DMS53 treated with DMSO at 0.1 percent for 48 hours (cell line): ENCODE data around the gene C1QBP.
"Not testable (repeated sequence)": the region's sequence is repeated elsewhere in the genome, so short reads cannot be mapped to it uniquely, and the experiment has no call there.

Experiments used
- DNase-seq: peaks from one replicate; lab custom pipeline; 2025; ENCODE audit not compliant: unreplicated experiment; lab: John Stamatoyannopoulos, UW

The C1QBP gene

GRCh38 chr17:5438716-5439445, at the start of gene C1QBP:
C1QBP (minus strand) TSS chr17:5439155; CDS start chr17:5439073, 82 bp downstream.
- DNase-seq, result peak; percentile 74

GRCh38 chr17:5488752-5489151, 49.8 kb upstream of the C1QBP start:
- DNase-seq, result no peak

- DNase-seq, result peak; percentile 93
Observed at GRCh38 chr17:5486206-5487124, 47.5 kb upstream of the C1QBP start, which contains the start of gene MIS12. MIS12 (plus strand) TSS chr17:5486566; CDS start chr17:5488863, 2,297 bp downstream.

- DNase-seq, result no peak
Observed at GRCh38 chr17:5485270-5486205, 46.6 kb upstream of the C1QBP start, which contains the start of gene DERL2. DERL2 (minus strand) TSS chr17:5486178; CDS start chr17:5486161, 17 bp downstream.

- DNase-seq, result no peak
Observed at GRCh38 chr17:5481451-5481850, 42.5 kb upstream of the C1QBP start.

GRCh38 chr17:5480962-5481361, 42.0 kb upstream of the C1QBP start:
- DNase-seq, result no peak

- DNase-seq, result no peak
Observed at GRCh38 chr17:5478992-5479391, 40.0 kb upstream of the C1QBP start.

- DNase-seq, result no peak
Observed at GRCh38 chr17:5473906-5474305, 35.0 kb upstream of the C1QBP start.

- no peak for DNase-seq
Observed at GRCh38 chr17:5472511-5472910, 33.6 kb upstream of the C1QBP start.

- no peak for DNase-seq
Observed at GRCh38 chr17:5468075-5468473, 29.1 kb upstream of the C1QBP start.

GRCh38 chr17:5467416-5467815, 28.5 kb upstream of the C1QBP start:
- DNase-seq, result no peak

- no peak for DNase-seq
Observed at GRCh38 chr17:5466295-5466694, 27.3 kb upstream of the C1QBP start.

GRCh38 chr17:5464717-5465507, 26.0 kb upstream of the C1QBP start:
- no peak for DNase-seq

GRCh38 chr17:5446786-5447185, 7.8 kb upstream of the C1QBP start:
- DNase-seq, result no peak

GRCh38 chr17:5444209-5444608, 5.3 kb upstream of the C1QBP start:
- DNase-seq, result no peak

- DNase-seq, result no peak
Observed at GRCh38 chr17:5443728-5444127, 4.8 kb upstream of the C1QBP start.

- DNase-seq, result no peak
Observed at GRCh38 chr17:5439446-5439764, 450 bp upstream of the C1QBP start.

GRCh38 chr17:5437721-5438317, 1.1 kb downstream of the C1QBP start:
- no peak for DNase-seq

- DNase-seq, result not testable (repeated sequence)
Observed at GRCh38 chr17:5435781-5436315, 3.1 kb downstream of the C1QBP start.
